Sigmoid colon (tissue), 4 donors: ENCODE measurements around the gene SEC23IP.

ENCODE experiments used
- POLR2AphosphoS5 ChIP-seq, 4 donors: sonication (generic); formaldehyde crosslinking; IDR thresholded peaks; one replicate each; pipeline ENCODE4 v1.6.1; 2017; ENCODE audit warnings: antibody characterized with exemption in 4 of 4
- TF ChIP-seq, protein P1 (sequence below), 4 experiments: fragments of 450-650 bp in 3 of 4; fragments of 200-600 bp in 1 of 4; IDR thresholded peaks; one replicate each; pipeline ENCODE4 v1.5.1; 2016 to 2019; ENCODE audit warnings: antibody characterized with exemption in 4 of 4, mild to moderate bottlenecking in 3 of 4, moderate library complexity in 2 of 4

DNA sequence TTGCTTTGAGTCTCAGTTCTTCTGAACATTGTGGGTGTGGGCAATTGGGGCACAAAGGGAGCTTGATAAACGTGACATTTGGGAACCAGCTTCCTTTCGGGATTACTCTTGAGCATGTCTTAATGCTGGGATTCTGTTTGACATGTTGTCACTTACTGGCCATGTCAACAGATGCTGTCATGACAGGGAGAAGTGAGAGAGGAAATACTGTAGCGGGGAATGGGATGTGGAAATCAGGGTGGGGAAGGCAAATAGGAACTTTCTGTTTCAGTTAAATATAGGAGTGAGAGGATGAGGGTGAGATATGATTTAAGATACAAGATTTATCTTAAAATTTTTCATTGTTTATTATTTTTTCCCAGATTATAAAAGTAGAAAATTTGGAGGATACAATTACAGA is 83.9 kb downstream of the SEC23IP start:
- TF ChIP-seq, protein P1, sequence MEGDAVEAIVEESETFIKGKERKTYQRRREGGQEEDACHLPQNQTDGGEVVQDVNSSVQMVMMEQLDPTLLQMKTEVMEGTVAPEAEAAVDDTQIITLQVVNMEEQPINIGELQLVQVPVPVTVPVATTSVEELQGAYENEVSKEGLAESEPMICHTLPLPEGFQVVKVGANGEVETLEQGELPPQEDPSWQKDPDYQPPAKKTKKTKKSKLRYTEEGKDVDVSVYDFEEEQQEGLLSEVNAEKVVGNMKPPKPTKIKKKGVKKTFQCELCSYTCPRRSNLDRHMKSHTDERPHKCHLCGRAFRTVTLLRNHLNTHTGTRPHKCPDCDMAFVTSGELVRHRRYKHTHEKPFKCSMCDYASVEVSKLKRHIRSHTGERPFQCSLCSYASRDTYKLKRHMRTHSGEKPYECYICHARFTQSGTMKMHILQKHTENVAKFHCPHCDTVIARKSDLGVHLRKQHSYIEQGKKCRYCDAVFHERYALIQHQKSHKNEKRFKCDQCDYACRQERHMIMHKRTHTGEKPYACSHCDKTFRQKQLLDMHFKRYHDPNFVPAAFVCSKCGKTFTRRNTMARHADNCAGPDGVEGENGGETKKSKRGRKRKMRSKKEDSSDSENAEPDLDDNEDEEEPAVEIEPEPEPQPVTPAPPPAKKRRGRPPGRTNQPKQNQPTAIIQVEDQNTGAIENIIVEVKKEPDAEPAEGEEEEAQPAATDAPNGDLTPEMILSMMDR (IDR thresholded peaks at IDR 0.05), result no peak
- TF ChIP-seq POLR2AphosphoS5 (IDR thresholded peaks at IDR 0.05), result no peak
